NCI-H1436 (cell line): ENCODE results near the gene VSIG1.
A peak's percentile ranks its signal among the peaks of the same experiment; 100 is the strongest.

Experiments used
- DNase-seq: peaks from one replicate; lab custom pipeline; 2025; lab: John Stamatoyannopoulos, UW

VSIG1 gene

DNA sequence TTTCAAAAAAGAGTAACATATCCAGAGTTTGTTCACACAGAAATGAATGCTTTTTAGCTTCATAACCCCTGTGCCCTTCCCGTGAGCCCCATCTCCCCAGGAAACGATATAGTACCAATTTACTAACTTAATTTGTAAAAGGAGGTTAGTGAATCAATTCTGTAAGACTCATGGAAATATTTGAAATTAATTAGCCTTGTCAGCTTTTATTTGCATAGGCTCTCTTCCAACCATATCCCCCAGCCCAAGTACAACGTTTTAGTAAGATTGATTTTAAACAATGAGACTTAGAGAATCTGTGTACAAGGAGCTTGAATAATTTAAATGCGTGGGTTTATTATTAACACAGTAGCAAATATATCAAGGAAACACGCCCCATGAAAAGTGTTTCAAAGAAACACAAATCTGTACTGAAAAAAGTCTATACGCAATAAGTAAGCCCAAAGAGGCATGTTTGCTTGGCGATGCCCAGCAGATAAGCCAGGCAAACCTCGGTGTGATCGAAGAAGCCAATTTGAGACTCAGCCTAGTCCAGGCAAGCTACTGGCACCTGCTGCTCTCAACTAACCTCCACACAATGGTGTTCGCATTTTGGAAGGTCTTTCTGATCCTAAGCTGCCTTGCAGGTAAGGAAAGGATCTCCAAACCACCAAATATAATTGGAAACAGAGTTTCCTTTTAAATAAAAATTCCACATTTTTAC, at the start of gene VSIG1:
TSS of gene VSIG1 (plus strand) at position 512 of the 703 bp plus-strand sequence. CDS start at position 578, 66 bp downstream.
- no peak for DNase-seq

GRCh38 chrX:107996124-107996523, 48.7 kb upstream of the VSIG1 start:
- DNase-seq: no peak

DNA sequence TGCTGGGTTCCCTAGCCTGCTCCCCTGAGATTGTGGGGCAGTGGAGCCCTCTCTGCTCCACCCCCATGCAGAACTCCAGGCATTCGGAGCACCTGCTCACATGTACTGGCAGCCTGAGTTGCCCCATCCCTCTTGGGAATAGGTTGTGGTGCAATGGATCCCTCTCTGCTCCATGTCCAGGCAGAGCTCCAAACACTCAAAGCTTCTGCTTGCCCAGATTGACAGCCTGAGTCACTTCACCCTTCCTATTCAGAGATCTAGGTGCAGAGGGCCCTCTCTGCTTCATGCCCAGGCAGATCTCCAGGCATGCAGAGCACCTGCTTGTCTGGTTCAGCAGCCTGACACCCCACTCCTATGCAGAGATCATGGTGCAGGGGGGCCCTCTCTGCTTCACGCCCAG, 44.1 kb upstream of the VSIG1 start:
- DNase-seq: peak; percentile 29

DNA sequence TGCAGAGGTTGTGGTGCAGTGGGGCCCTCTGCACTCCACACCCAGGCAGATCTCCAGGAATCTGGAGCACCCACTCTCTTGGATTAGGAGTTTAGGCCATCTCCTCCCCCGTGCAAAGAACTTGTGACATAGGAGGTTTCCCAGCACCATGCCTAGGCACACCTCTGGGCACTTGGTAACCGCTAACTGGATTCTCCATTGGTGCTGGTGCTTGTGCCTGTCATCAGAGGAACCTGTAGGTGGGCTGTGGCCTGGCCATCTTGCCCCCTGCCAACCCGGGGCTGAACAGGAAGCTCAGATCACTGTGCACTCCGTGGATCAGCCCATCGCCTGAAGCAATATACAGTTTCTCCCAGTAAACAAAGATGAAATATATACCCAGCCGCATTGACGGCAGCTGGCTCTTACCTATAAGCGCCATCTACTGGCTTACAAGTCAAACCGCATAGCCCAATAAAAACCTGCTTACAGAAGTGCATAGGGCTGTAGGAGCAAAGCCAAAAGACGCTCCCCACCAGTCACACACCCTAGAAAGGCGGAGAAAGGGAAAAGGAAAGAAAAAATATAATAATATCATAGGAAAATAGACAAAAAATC, 43.5 kb upstream of the VSIG1 start:
- DNase-seq: peak; percentile 73

DNA sequence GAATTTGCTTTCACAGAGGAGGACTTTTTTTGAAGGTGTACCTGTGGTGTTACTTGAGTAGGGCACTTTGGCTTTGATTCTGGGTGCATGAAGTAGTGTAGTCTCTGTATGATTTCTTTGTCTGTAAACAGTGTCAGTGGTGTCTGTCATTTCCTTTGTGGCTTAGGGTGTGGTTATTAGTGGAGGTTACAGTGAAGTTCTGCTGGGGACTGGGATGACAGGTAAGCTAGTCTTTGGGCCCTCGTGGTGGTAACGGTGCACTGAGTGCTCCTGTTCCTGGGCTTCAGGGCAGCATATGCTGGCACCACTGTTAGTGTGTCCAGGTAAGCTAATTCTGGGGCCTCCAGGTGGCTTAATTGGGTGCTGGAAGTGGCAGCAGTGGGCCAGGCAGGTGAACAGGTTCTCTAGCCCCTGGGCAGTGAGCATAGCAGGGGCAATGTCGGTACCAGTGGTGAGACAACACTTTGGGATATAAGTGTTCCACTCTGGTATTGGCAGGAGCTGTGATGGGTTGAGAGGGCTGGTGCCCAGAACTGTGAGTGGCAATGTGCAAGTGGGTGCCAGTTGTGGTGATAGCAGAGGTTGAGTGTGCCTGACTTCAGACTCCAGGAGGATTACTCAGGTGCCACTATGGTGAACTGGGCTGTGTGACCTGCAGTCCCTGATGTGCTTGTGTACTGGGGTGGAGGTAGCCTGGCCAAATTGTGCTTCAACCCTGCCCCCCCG, 26.0 kb upstream of the VSIG1 start:
- no peak for DNase-seq

GRCh38 chrX:108019382-108019875, 25.4 kb upstream of the VSIG1 start:
- no peak for DNase-seq

DNA sequence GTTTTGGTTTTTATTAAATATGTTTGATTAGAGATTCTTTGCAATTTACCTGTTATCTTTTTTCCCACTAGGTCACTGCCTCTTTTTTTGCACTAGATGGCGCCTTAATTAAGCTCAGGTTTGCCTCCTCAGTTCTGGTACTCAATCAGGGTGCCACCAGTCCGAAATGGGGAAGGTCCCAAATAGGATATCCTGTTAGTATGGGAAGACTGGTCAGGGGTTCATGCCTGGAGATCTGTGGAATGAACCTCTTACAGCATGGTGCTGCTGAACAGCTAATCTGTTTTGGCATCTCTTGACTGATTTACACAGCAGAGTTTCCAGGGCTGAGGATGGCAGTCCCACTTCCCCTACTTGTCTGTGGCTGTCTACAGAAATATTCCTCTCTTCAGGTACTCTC, 24.2 kb upstream of the VSIG1 start:
- DNase-seq: no peak

GRCh38 chrX:108022491-108023089, 22.3 kb upstream of the VSIG1 start:
- no peak for DNase-seq

GRCh38 chrX:108025376-108025775, 19.5 kb upstream of the VSIG1 start:
- DNase-seq: no peak

GRCh38 chrX:108025954-108026600, 18.8 kb upstream of the VSIG1 start:
- no peak for DNase-seq

- DNase-seq: no peak
Observed at GRCh38 chrX:108028854-108029253, 16.0 kb upstream of the VSIG1 start.

DNA sequence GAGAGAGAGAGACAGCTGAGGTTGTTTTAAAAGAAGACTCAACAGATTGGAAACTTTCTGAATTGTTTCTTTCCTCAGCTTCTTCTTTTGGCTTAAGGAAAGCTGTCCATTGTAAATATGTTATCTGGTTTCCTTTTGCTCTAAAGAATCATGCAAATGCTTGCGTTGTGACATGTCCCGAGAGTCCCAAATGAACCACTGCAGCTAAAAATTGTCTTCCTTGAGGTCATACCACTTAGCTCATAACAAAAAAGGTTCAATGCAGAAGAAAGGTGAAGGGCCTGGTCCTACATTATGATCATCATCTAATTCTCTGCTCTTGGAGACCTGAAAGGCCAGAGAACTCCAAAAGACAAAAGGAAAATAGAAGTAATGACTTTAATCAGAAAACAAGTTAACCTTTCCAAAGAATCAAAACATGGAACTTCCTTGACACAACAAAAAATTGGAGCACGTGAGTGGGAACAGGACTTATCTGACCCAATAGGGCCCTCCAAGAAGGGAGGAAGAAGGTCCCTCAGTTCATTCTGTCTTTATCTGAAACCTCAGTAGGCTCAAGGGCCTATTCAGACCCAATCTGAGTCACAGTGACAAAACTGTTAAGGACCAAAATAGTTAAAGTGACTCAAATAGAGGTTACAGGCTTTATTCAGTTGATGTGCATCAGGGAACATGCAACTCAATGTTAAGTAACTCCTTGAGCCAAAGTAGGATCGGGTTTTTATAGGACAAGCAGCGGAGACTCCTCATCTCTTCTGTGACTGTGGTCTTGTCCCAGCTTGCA, 14.7 kb upstream of the VSIG1 start:
- no peak for DNase-seq

DNA sequence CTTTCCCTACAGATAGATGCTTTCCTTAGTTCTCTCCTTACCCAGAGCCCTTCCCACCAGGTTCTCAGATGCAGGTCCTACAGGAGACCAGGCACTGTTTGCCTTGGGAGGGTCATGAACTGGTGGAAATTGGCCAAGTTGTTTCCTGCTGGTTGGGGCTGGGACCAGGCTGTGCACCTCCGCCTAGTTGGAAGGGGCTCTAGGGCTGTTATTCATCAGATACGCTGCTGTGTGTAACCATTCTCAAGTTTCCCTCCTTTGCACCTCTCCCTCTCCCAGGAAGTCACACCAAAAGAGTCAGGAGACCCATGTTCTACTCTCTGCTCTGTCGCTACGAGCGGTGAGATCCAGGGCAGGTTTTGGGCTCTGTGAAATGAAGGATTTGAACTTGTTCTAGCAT, 11.9 kb upstream of the VSIG1 start:
- no peak for DNase-seq

DNA sequence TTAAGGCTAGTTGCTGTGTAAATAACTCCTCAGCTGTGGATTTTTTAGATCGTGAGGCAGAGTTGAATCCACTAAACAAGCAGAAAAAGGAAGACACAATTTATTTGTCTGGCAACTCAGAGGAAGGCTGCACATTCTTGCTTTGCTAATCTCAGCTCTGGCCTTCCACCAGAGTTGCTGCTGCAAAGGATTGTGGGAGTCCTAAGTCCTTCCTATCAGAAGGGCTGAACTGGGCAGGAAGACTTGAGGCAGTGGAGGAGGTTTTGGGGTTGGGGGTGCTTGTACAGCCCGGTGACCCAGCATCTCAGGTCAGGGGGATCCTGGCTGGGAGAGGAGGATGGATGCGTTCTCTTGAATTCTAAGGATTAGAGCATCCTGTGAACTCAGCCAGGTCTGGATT, 11.0 kb upstream of the VSIG1 start:
- DNase-seq: no peak

- no peak for DNase-seq
Observed at GRCh38 chrX:108034725-108035124, 10.1 kb upstream of the VSIG1 start.

- DNase-seq: peak; percentile 12
Observed at GRCh38 chrX:108036298-108036973, 8.4 kb upstream of the VSIG1 start.

GRCh38 chrX:108049649-108050048, 4.8 kb downstream of the VSIG1 start:
- DNase-seq: no peak

DNA sequence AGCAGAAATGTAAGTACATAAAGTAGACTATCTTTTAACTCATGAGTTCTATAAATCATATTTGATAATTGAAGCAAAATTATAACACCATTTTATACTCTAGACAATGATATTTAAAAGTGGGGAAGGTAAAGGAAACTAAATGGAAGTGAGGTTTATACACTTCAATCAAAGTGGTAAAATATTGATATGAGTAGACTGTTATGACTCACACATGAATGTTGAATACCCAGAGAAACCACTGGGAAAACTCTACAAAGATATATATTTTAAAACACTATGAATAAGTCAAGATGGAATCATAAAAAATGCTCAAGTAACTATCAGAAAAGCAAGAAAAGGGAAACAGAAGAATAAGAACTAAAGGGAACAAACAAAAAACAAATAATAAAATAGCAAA, 8.4 kb downstream of the VSIG1 start:
- DNase-seq: no peak

- no peak for DNase-seq
Observed at GRCh38 chrX:108055546-108055945, 10.7 kb downstream of the VSIG1 start.

DNA sequence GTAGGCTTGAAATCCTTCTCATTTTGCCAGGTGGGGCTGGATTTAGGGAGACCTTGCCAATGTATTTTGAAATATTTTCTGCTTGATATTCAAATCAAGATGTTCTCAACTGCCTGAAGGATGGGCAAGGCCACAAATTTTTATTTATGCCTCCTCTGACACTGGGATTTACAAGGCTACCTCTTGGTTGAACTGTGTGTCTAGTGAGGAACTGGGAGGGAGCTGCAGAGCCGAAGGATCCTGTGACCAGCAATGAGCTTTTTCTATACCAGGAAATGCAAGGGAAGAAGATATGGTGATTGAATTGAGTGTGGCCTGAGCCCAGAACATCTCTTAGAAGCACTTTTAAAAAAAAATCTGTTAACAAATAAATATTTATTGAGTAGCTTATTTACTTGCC, 14.9 kb downstream of the VSIG1 start:
- no peak for DNase-seq

DNA sequence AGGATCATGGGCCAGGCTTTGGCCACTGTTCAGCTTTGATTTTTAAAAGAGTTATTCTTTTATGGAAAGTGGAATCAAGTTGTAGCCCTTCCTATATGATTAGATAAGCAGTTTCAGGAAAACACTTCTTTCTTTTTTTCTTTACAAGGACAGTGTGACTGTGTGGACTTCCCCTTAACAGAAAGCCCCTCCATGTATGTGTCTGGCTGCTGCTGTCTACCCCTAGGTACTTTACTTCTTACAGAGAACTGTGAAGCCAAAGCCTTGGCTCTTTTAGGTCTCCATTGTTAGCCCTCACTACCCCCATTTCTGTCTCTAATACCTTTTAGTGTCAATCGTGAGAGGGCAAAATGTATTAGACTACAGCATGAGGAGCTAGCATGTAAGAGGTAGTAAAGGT, 19.1 kb downstream of the VSIG1 start:
- no peak for DNase-seq
